NOMO-1 treated with dmso at 0.1 percent for 144 hours (cell line): Measurements from ENCODE around the gene SLC19A1.
A peak's percentile ranks its signal among the peaks of the same experiment; 100 is the strongest.

ENCODE experiments used
- DNase-seq: peaks from one replicate; lab custom pipeline; 2025; ENCODE audit not compliant: unreplicated experiment; lab: John Stamatoyannopoulos, UW

The SLC19A1 gene

GRCh38 chr21:45493401-45494001 is 48.7 kb downstream of the SLC19A1 start:
- no peak for DNase-seq

DNA sequence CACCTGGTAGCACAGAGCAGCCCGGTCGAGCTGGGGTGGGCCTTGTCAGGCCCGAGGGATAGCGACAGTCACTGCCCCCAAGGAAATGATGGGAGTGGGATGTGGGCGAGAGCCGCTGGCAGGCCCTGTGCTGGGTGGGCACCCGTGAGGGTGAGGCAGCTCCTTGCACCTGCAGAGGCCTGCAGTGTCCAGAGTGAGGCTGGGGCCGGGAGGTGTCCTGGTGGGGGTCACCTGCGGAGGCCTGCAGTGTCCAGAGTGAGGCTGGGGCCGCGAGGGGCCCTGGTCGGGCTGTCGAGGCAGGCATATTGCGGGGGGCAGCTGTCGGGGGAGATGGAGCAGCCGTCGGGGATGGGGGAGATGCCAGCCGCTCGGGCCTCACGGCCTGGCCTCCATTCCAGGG is 49.5 kb downstream of the SLC19A1 start:
- no peak for DNase-seq

DNA sequence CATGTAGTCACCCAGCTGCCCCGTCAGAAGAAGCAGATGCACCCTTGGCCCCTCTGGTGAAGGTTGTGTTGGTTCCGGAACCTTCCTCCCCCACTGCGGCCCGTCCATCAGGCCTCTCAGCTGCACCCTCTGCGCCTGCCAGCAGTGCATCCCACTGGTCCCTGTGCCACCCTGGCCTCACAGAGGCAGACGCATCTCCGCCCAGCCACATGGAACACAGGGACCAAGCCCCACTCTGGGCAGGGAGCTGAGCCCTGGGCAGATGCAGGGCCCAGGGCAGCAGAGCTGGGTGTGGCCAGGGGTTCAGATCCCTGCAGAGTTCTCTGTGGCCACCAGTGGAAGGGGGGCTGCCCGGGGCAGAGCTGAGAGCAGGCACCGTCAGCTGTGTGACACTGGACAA is 50.6 kb downstream of the SLC19A1 start:
- DNase-seq = no peak

DNA sequence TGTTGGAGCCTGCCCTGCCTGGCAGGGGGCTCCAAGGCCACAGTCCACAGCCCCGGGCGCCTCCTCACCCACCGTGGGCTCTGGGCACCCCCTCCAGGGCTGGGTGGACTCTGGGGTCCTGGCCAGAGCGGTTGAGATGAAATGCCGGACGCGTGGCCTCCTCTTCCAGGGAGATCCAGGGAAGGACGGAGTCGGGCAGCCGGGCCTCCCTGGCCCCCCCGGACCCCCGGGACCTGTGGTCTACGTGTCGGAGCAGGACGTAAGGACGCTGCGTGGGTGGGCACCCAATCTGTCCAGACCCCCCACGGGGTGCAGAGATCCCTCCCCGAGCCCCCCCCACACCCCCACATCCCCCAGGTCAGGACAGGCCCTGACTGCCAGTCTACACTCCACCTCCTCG is 51.2 kb downstream of the SLC19A1 start:
- DNase-seq = no peak

DNA sequence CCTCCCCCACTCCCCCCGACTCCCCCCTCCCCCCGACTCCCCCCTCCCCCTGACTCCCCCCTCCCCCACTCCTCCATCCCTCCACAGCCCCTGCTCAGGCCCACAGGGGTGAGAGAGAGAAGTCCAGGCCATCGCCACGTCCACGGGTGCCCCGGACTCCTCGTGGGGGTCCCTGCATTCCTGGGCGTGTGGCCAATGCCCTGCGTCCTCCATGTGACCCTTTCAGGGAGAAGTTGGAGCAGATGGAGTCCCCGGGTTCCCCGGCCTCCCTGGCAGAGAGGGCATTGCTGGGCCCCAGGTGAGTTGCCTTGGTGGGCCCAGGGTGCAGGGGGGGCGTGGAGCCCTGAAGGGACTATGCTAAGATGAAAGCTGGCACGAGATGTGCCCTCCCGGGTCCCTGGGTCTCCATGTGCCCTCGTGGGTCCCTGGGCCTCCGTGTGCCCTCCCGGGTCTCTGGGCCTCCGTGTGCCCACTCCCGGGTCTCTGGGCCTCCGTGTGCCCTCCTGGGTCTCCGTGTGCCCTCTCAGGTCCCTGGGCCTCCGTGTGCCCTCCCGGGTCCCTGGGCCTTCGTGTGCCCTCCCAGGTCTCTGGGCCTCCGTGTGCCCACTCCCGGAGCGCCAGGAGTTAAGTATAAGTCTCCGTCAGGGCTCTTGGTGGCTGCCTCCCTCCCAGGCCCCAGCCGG is 52.0 kb downstream of the SLC19A1 start:
- DNase-seq = no peak

DNA sequence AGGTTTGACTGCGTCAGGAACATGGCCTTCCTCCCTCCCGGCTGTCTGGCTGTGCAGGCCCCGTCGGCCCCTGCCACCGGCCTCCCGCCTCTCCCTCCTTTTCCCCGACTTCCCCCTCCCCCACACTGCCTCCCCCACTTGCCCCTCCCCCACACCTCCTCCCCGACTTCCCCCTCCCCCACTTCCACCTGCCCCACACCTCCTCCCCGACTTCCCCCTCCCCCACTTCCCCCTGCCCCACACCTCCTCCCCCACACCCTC is 52.6 kb downstream of the SLC19A1 start:
- DNase-seq = no peak

DNA sequence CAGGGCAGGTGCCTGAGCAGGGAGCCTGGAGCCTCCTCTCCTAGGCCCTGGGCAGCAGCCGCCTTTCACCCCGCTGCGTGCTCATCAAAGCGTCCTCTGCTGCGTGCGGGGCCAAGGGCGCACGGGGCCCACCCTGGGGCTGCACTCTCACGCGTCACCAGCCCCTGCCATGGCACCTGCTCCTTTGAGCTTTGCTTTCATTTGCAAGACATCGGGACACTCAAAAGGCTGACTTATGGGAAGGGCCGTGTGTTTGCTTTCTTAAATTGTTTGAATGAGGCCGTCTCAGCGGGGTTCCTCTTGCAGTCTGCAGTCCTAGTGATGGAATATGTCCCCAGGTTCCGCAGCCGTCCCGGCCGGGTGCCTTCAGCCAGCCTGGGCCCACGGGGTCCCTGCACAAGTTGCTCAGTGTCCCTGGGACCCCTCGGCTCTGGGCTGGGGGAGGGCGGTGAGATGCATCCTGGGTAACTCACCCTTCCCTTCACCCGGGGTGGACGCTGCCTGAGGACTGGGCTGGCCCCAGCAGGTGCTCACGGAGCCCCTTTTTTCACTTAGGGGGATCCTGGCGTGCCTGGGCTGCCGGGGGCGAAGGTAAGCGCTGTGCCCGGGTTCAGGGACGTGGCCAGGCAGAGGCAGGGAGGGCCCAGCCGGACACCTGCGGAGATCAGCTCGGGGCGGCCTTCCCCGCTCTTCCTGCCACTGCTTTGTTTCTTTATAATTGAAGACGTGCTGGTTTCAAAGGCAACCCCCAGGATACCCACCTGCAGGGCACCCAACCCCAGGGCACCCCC is 53.1 kb downstream of the SLC19A1 start:
- DNase-seq = no peak

GRCh38 chr21:45487891-45488600 is 54.2 kb downstream of the SLC19A1 start:
- DNase-seq = no peak

GRCh38 chr21:45487161-45487806 is 55.0 kb downstream of the SLC19A1 start:
- DNase-seq = no peak

DNA sequence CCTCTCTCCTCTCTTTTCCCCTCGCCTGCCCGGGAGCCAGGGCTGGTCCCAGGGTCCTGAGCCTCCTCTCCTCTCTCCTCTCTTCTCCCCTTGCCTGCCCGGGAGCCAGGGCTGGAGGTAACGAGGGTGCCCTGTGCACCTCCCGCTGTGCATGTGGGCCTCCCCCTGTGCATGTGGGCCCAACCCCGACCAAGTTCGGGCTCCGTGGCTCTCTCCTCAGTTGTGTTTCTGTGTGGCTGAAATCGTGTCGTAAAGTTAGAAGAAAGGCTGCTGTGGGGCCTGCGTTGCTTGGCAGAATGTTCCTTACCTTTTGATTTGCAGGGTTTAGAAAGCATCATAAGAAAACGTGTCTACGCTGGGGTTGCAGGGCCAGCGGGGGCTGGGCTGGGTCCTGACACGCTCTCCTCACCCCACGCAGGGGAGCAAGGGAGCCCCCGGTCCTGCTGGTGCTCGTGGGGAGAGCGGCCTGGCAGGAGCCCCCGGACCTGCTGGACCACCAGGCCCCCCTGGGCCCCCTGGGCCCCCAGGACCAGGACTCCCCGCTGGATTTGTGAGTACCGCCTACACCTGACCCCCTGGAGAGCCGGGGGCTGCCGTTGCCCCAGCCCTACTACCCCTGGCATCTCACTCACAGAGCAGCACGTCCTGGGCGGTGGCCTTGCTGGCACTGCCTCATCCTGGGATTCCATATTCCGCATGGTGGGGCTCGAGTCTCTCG is 55.6 kb downstream of the SLC19A1 start:
- no peak for DNase-seq

GRCh38 chr21:45485686-45486442 is 56.4 kb downstream of the SLC19A1 start:
- no peak for DNase-seq

DNA sequence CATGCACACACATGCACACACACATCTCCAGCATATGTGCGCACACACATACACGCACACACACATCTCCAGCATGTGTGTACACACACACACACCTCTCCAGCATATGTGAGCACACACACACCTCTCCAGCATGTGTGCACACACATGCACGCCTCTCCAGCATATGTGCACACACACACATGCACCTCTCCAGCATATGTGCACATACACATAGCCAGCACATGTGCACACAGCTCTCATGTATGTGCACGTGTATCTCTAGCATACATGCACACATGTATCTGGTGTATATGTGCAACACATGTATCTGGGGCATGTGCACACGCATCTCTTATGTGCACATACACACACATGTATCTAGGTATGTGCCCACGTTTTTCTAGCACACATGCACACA is 57.9 kb downstream of the SLC19A1 start:
- no peak for DNase-seq

DNA sequence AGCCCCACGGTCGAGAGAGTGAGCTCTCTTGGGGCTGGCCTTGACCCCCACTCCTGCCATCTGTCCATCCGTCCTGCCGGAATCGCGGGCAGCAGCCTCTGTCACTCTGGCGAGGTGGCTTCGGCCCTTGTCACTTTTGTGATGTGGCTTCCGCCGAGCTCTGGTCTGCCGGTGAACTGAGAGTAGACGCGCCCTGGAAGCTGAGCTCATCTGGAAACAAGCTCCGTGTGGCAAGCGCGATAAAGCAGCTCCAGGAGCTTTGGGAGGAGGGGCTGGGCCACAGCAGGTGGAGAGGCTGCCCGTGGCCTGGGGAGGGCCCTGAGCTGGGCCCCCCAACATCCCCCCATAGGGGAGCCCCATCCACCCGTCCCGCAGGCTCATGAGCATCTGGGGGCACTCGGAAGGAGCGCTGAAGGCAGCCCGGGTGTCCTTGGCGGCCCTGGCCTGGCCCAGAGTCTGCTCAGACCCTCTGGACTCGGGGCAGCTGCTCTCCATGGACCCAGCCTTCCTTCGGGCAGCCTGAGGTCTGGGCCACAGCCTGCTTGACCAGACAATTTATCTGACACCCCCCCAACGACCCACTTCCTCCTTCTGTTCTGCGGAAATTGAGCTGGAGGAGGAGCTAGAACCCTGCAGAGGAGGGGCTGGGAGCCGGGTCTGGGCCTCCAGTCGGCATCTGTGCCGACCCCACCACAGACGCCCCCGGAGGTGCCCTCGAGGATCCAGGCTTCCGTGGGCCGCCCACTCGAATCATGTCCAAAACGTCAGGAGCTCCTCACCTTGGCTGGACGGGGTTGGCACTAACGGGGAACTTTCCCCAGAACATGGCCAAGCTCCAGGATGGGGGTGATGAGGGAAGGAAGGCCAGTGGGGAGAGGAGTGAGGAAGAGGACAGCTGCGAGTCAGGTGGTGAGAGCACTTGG is 59.1 kb downstream of the SLC19A1 start:
- peak; percentile 24 for DNase-seq

DNA sequence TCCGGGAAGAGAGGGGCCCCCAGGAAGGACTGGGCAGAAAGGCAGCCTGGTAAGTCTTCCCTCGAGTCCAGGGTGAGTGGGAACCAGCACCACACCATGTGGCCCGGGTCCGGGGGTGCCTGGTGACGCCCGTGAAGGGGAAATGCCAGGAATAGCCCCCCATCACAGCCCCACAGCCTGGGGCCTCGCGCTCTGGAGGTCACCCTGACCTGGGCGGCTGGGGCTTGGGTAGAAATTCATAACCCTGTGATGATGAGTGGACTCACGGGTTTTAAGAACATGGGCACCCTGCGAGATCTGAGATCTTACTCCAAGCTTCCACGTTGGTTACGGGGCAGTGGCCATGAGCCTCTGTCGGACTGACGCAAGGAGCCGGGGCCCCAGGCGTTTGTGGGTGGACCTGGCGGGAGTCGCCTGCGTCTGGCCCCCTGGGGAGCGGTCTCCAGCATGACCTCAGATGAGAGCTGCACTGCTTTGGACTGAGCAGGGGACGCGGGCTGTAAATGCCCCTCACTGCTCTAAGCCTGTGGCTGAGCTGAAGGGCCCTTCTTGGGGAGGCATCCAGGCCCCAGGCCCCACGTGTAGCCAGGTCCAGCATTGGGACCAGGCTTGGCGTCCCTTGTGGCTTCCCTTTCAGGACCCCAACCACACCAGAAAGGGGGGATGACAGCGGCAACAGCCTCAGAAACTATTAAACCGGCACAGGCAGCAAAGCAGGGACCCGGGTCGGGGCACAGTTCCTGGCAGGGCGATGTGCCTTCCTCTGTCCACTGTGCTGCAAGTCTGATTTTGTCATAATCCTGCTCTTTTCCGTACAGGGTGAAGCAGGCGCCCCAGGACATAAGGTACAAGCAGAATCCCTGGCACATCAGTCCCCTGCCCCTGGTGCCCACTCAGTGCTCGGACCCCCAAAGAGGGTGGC is 60.0 kb downstream of the SLC19A1 start:
- DNase-seq = no peak

DNA sequence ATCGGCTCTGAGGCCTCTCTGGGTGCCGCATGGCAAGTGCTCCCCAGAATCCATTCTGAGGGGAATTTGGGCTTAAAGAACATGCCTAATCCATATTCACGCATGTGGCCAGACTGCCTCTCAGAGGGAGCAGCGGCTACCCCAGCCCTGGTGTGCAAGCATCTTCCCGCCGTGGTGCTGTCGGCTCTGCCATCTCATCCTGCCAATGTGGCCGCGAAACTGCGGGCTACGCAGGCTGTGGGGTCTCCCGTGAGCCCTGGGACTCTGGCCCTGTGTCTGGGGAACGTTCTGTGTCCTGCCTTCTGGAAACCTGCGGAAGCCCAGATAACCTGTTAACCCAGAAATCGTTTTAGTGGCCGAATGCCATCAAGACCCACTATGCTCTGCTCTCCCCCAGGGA is 60.7 kb downstream of the SLC19A1 start:
- DNase-seq = no peak

- DNase-seq = no peak
These were observed 61.3 kb downstream of the SLC19A1 start for GRCh38 chr21:45480701-45481500.
